ENCODE measurements around the gene ANO3. TPM values are rescaled to one million over a fixed set of nuclear protein-coding genes. Genes with fewer than 3 reads are reported as not detected.
"Not testable (repeated sequence)": the region's sequence is repeated elsewhere in the genome, so short reads cannot be mapped to it uniquely, and the experiment has no call there.

Gene ANO3
- total RNA-seq, 1 donor from 2014 or later, result 8.2 TPM

- H3K4me3 ChIP-seq, result no peak overlapping the region
- intact Hi-C loops (cut with DNase I), result no loop called here
- H3K4me1 ChIP-seq, result no peaks in the 10 kb centered on the region
- no peak overlapping the region for H3K27ac ChIP-seq
- no peak for TF ChIP-seq CTCF (IDR thresholded peaks at IDR 0.05)
- H3K36me3 ChIP-seq, result no peaks in the 10 kb centered on the region
- H3K9me3 ChIP-seq, result no peaks in the 10 kb centered on the region
- DNase-seq (ENCODE audit: low spot score in 2 of 2), result no peak
- H3K27me3 ChIP-seq, result no peaks in the 10 kb centered on the region
These were observed 249.0 kb downstream of the ANO3 start for GRCh38 chr11:26580929-26581328.

DNA sequence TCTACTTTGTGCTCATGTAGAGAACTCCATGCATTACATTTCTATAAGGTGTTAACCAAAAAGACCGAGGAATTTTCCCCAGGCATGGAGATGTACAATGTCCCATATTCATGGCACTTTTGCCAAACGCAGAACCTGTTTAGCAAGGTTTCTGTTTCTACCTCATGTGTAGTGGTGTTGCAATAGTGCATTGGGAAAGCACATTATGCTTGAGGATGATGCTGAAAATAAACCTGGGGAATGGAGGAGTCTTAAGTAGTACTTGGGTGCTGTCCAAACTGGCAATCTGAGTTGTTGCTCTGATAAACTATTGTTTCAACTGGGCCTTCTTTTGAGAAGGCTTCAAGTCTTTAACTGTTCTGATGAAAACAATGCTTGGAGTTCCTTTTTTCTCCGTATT is 251.6 kb downstream of the ANO3 start:
- H3K27me3 ChIP-seq, result no peaks in the 10 kb centered on the region
- no peaks in the 10 kb centered on the region for H3K36me3 ChIP-seq
- no peak overlapping the region for H3K27ac ChIP-seq
- no peak for TF ChIP-seq CTCF (IDR thresholded peaks at IDR 0.05)
- H3K4me3 ChIP-seq, result no peak overlapping the region
- intact Hi-C loops (cut with DNase I), result no loop called here
- no peaks in the 10 kb centered on the region for H3K9me3 ChIP-seq
- no peak for DNase-seq (ENCODE audit: low spot score in 2 of 2)
- no peaks in the 10 kb centered on the region for H3K4me1 ChIP-seq

GRCh38 chr11:26584818-26585217 is 252.9 kb downstream of the ANO3 start:
- TF ChIP-seq CTCF (IDR thresholded peaks at IDR 0.05), result no peak
- intact Hi-C loops (cut with DNase I), result no loop called here
- no peak for DNase-seq (ENCODE audit: low spot score in 2 of 2)
- Histone ChIP-seq H3K4me3 (no peak overlapping the region), H3K4me1 (no peaks in the 10 kb centered on the region), H3K27ac (no peak overlapping the region), H3K27me3 (no peaks in the 10 kb centered on the region), H3K36me3 (no peaks in the 10 kb centered on the region), H3K9me3 (no peaks in the 10 kb centered on the region)

DNA sequence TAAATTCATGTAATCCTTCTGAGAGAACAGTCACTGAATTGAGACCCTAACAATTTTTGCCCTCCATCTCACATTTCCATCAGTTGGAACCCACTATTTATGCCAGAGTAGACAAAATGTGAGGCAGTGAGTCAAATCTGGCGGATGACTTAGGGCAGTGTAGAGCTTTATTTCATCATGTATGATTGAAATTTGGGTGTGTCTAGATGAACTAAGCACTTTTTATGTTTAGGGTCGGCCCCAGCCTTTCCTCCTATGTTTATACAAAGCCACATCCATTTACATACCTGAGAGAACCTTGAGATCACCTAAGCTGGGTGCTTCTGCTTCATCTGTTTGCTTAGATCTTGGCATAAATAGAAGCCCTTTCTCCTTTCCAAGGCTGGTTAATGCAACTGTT is 255.1 kb downstream of the ANO3 start:
- H3K36me3 ChIP-seq, result no peaks in the 10 kb centered on the region
- no peak overlapping the region for H3K4me3 ChIP-seq
- no peaks in the 10 kb centered on the region for H3K27me3 ChIP-seq
- H3K27ac ChIP-seq, result no peak overlapping the region
- TF ChIP-seq CTCF (IDR thresholded peaks at IDR 0.05), result no peak
- DNase-seq (ENCODE audit: low spot score in 2 of 2), result no peak
- intact Hi-C loops (cut with DNase I), result no loop called here
- H3K4me1 ChIP-seq, result no peaks in the 10 kb centered on the region
- H3K9me3 ChIP-seq, result no peaks in the 10 kb centered on the region

DNA sequence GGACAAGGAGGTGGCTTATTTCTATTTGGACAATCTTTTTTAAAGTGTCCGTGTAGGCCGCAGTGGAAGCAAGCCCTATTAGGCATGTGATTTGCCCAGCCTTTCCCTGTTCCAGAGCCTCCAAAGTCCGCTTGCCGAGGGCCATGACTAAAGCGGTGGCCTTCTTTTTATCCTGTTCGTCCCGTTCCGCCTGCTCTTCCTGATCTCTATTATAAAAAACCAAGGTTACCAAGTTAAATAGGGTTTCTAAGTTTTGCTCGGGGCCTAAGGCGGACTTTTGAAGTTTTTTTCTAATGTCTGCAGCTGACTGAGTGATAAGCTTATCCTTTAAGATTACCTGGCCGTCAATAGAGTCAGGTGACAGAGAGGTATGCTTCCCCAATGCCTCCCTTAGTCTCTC is 261.8 kb downstream of the ANO3 start:
- intact Hi-C loops (cut with DNase I), result no loop called here
- H3K27ac ChIP-seq, result no peak overlapping the region
- no peaks in the 10 kb centered on the region for H3K27me3 ChIP-seq
- no peak for DNase-seq (ENCODE audit: low spot score in 2 of 2)
- no peak overlapping the region for H3K4me3 ChIP-seq
- no peaks in the 10 kb centered on the region for H3K9me3 ChIP-seq
- no peaks in the 10 kb centered on the region for H3K4me1 ChIP-seq
- TF ChIP-seq CTCF (IDR thresholded peaks at IDR 0.05), result no peak
- H3K36me3 ChIP-seq, result no peaks in the 10 kb centered on the region

- H3K36me3 ChIP-seq; H3K9me3 ChIP-seq; H3K4me1 ChIP-seq; intact Hi-C loops (cut with DNase I); H3K27me3 ChIP-seq; H3K27ac ChIP-seq; DNase-seq (ENCODE audit: low spot score in 2 of 2); H3K4me3 ChIP-seq: not testable (repeated sequence)
These were observed 263.4 kb downstream of the ANO3 start for GRCh38 chr11:26595207-26595865.

GRCh38 chr11:26597049-26597689 is 265.2 kb downstream of the ANO3 start:
- H3K9me3 ChIP-seq; H3K27me3 ChIP-seq; DNase-seq (ENCODE audit: low spot score in 2 of 2); intact Hi-C loops (cut with DNase I); H3K4me1 ChIP-seq; H3K4me3 ChIP-seq; H3K27ac ChIP-seq; H3K36me3 ChIP-seq: not testable (repeated sequence)
